K562 (cell line): ENCODE results near the gene BRICD5. TPM values are rescaled to one million over a fixed set of nuclear protein-coding genes. Genes with fewer than 3 reads are reported as not detected.

ENCODE experiments used
- ATAC-seq: fragments of 200-7000 bp; cut with Tn5 transposase; 3 replicates; pipeline ENCODE4 v1.9.1; 2020; ENCODE audit warnings: moderate library complexity
- BruUV-seq: library from RNA; stranded (reverse); fragments of 400-500 nt; replicated peaks from 2 replicates; lab custom pipeline; 2021; lab: Mats Ljungman, UMichigan
- CTCF ChIA-PET: fragments of 300-600 bp; formaldehyde crosslinking; extraction: SDS; loops from one replicate; lab custom pipeline; 2021; ENCODE audit warnings: low intra/inter-chr PET ratio; lab: Yijun Ruan, JAX
- POLR2A ChIA-PET: fragments of 300-600, 350-650 bp; sonication (Branson Sonifier 250); formaldehyde crosslinking; extraction: SDS; loops from one replicate; lab custom pipeline; 2021; ENCODE audit warnings: antibody characterized with exemption, inconsistent platforms; lab: Yijun Ruan, JAX
- DNase-seq, 4 experiments: peaks; one replicate each; pipeline versions ENCODE4 v3.0.0 to v3.0.0-alpha.2; 2011 to 2018; ENCODE audit warnings: low spot score in 3 of 4, mixed read lengths in 3 of 4; ENCODE audit errors: extremely low read depth in 1 of 4
- FAIRE-seq: peaks from 2 replicates; lab custom pipeline; 2011; peaks lifted over from hg19 to GRCh38; lab: Jason Lieb, UNC
- H2AFZ ChIP-seq: 2 replicates; pipeline ENCODE4 v1.6.0; 2011; ENCODE audit warnings: low read depth, low read length, control low read depth, inconsistent platforms
- H3K27ac ChIP-seq: fragments of 200-600 bp; 3 replicates; pipeline ENCODE4 v1.8.0; 2011; ENCODE audit warnings: low read depth, mild to moderate bottlenecking, control low read depth, inconsistent platforms, low read length, moderate library complexity, mixed read lengths; ENCODE audit errors: extremely low read depth
- H3K27me3 ChIP-seq, 2 experiments: fragments of 300-600 bp in 1 of 2; 2 replicates in 1 of 2; 3 replicates in 1 of 2; pipeline versions ENCODE4 v1.6.0 to v1.8.0; 2011; ENCODE audit warnings: inconsistent platforms in 2 of 2, low read length in 2 of 2, mild to moderate bottlenecking in 1 of 2, mixed read lengths in 1 of 2, moderate library complexity in 1 of 2; ENCODE audit not compliant: control insufficient read depth in 2 of 2, insufficient read depth in 2 of 2
- H3K36me3 ChIP-seq: fragments of 300-600 bp; 3 replicates; pipeline ENCODE4 v1.8.0; 2011; ENCODE audit warnings: mild to moderate bottlenecking, low read length, inconsistent platforms; ENCODE audit not compliant: control insufficient read depth, insufficient read depth
- H3K4me1 ChIP-seq, 2 experiments: fragments of 200-600 bp in 1 of 2; replicated peaks in 1 of 2; 2 replicates in 1 of 2; 3 replicates in 1 of 2; pipeline versions ENCODE4 v1.5.1 to v1.8.0; 2011; ENCODE audit warnings: inconsistent platforms in 2 of 2, low read length in 2 of 2, mild to moderate bottlenecking in 1 of 2, mixed read lengths in 1 of 2, moderate library complexity in 1 of 2; ENCODE audit not compliant: control insufficient read depth in 2 of 2, insufficient read depth in 2 of 2
- H3K4me2 ChIP-seq: 2 replicates; pipeline ENCODE4 v1.6.1; 2011; ENCODE audit warnings: low read length, control low read depth, inconsistent platforms, mixed read lengths; ENCODE audit not compliant: insufficient read depth
- H3K4me3 ChIP-seq: fragments of 200-600 bp; sonication (generic), shearing (Covaris generic); 2 replicates; pipeline ENCODE4 v1.5.1; 2016; ENCODE audit warnings: control low read depth, inconsistent platforms
- H3K79me2 ChIP-seq: fragments of 200-600 bp; 3 replicates; pipeline ENCODE4 v1.8.0; 2011; ENCODE audit warnings: low read length, inconsistent platforms; ENCODE audit not compliant: control insufficient read depth, insufficient read depth
- H3K9ac ChIP-seq, 2 experiments: 2 replicates each; pipeline versions ENCODE4 v1.6.0 to v1.6.1; 2011; ENCODE audit warnings: low read depth in 2 of 2, low read length in 2 of 2, control low read depth in 1 of 2, inconsistent platforms in 1 of 2, mild to moderate bottlenecking in 1 of 2, mixed read lengths in 1 of 2; ENCODE audit not compliant: insufficient read depth in 1 of 2
- H3K9me1 ChIP-seq: one replicate; pipeline ENCODE4 v1.6.0; 2011; ENCODE audit warnings: inconsistent platforms, mild to moderate bottlenecking, low read length, moderate library complexity; ENCODE audit not compliant: control insufficient read depth, insufficient read depth
- H3K9me3 ChIP-seq: replicated peaks from 2 replicates; pipeline ENCODE4 v1.5.1; 2011; ENCODE audit warnings: low read depth, low read length, inconsistent platforms; ENCODE audit not compliant: control insufficient read depth, insufficient read depth
- H4K20me1 ChIP-seq: replicated peaks from 2 replicates; pipeline ENCODE4 v1.6.1; 2011; ENCODE audit warnings: low read length, inconsistent platforms, mixed read lengths; ENCODE audit not compliant: control insufficient read depth, insufficient read depth
- HNRNPL ChIP-seq: fragments of 200-400 bp; formaldehyde crosslinking; IDR thresholded peaks from 2 replicates; pipeline ENCODE4 v1.6.1; 2017; ENCODE audit warnings: low read depth, mild to moderate bottlenecking, low read length
- KDM1A ChIP-seq, 2 experiments: fragments of 450-650 bp; IDR thresholded peaks; 2 replicates each; pipeline ENCODE4 v1.6.1; 2016; ENCODE audit warnings: mild to moderate bottlenecking in 2 of 2
- KLF6 ChIP-seq: fragments of 250-450 bp; sonication (Bioruptor Pico); IDR thresholded peaks from 2 replicates; pipeline ENCODE4 v1.4.0; 2020; ENCODE audit warnings: mild to moderate bottlenecking, moderate library complexity, borderline replicate concordance
- NFIC ChIP-seq: fragments of 450-650 bp; IDR thresholded peaks from 2 replicates; pipeline ENCODE4 v1.6.1; 2017; ENCODE audit warnings: mild to moderate bottlenecking, inconsistent platforms
- POLR2AphosphoS5 ChIP-seq: IDR thresholded peaks from 2 replicates; pipeline ENCODE4 v1.6.1; 2011; ENCODE audit warnings: mild to moderate bottlenecking, low read depth, low read length, moderate library complexity; ENCODE audit not compliant: control insufficient read depth, insufficient read depth
- RBFOX2 ChIP-seq: fragments of 200-400 bp; formaldehyde crosslinking; IDR thresholded peaks from 2 replicates; pipeline ENCODE4 v1.6.1; 2017; ENCODE audit warnings: low read depth, mild to moderate bottlenecking, low read length, moderate library complexity
- SFPQ ChIP-seq: fragments of 200-400 bp; formaldehyde crosslinking; IDR thresholded peaks from 2 replicates; pipeline ENCODE4 v1.6.1; 2017; ENCODE audit warnings: mild to moderate bottlenecking, low read depth, low read length, moderate library complexity
- STAT5A ChIP-seq: IDR thresholded peaks from 2 replicates; pipeline ENCODE4 v1.6.1; 2012; ENCODE audit warnings: low read length, inconsistent platforms, borderline replicate concordance
- TAL1 ChIP-seq: fragments of 450-650 bp; IDR thresholded peaks from 2 replicates; pipeline ENCODE4 v1.6.1; 2016; ENCODE audit warnings: mild to moderate bottlenecking
- ZFP36 ChIP-seq: fragments of 150-350 bp; IDR thresholded peaks from 2 replicates; pipeline ENCODE4 v1.6.1; 2018; ENCODE audit warnings: low read length, low read depth; ENCODE audit not compliant: partially characterized antibody
- ZNF445 ChIP-seq: fragments of 250-450 bp; sonication (Bioruptor Pico); IDR thresholded peaks from 2 replicates; pipeline ENCODE4 v1.4.0; 2020; ENCODE audit warnings: low read depth, mild to moderate bottlenecking, moderate library complexity
- ZNF778 ChIP-seq: fragments of 450-650 bp; formaldehyde crosslinking; IDR thresholded peaks from 2 replicates; pipeline ENCODE4 v1.4.0; 2020; ENCODE audit warnings: mild to moderate bottlenecking, moderate library complexity
- WGBS: fragments of 100-300 bp; shearing (Covaris generic); methylation state at CpG from one replicate; pipeline ENCODE4 v1.1.6; 2016; ENCODE audit warnings: low coverage, mixed read lengths; ENCODE audit not compliant: insufficient coverage; ENCODE audit errors: missing lambda C conversion rate; 5-methylcytosine and 5-hydroxymethylcytosine counted together
- in situ Hi-C: fragments of 300-500 bp; cut with MboI; formaldehyde crosslinking; loops from 4 replicates; pipeline ENCODE4 v1.15.0; 2018; ENCODE audit warnings: inconsistent platforms, mixed read lengths
- intact Hi-C: fragments of 100-400 bp; cut with micrococcal nuclease; formaldehyde crosslinking; loops from 2 replicates; pipeline ENCODE4 v1.14.2; 2022
- polyA plus RNA-seq, 8 experiments: library from polyadenylated mRNA; depleted of rRNA in 4 of 8; stranded (reverse) in 5 of 8; unstranded in 3 of 8; fragments of >200 nt; fragmentation: Nextera tagmentation in 2 of 8; fragmentation: Illumina TruSeq in 1 of 8; extraction: Ambion mirVana in 2 of 8; extraction: Trizol in 1 of 8; gene quantifications; 2 replicates each; pipeline versions ENCODE4 v1.2.1 to v1.2.3, GENCODE V29; 2011 to 2014; ENCODE audit warnings: inconsistent platforms in 1 of 8, missing spikeins in 1 of 8
- total RNA-seq, 7 experiments: library from RNA; depleted of rRNA in 6 of 7; stranded (reverse); fragments of >200 nt in 6 of 7; fragmentation: Illumina TruSeq in 2 of 7; extraction: Trizol in 2 of 7; gene quantifications; 2 replicates each; pipeline versions ENCODE4 v1.2.1 to v1.2.3, GENCODE V29; 2011 to 2021; ENCODE audit warnings: low replicate concordance in 1 of 7

The BRICD5 gene
- total and polyA plus RNA-seq, 9 of the 15 experiments (the other 6 are each of a cell fraction or from before 2014, with no cell fraction given): 0.24 to 15.1 (median 2.4) TPM; not detected in 1

GRCh38 chr16:2211923-2212347, 1.3 kb upstream of the BRICD5 start (continued):
- no peak for TF ChIP-seq SFPQ

GRCh38 chr16:2210009-2210332, 692 bp downstream of the BRICD5 start:
- H3K9ac ChIP-seq: peak overlapping the region in 1 of 2 experiments; percentile 83; a peak in 2 of 4 replicates
- H3K27ac ChIP-seq: no peak overlapping the region
- ATAC-seq: no peak
- in situ Hi-C loops: no loop called here
- 91% methylated on average over 13 of the region's 17 CpGs for WGBS
- no peak overlapping the region for H3K4me3 ChIP-seq
- H3K36me3 ChIP-seq: peaks cover 61% of the 10 kb centered on the region; the same call in 2 of the 3 replicates
- DNase-seq: no peak
- H3K4me1 ChIP-seq: peaks cover 31 to 91% of the 10 kb centered on the region in 2 experiments
- no peaks in the 10 kb centered on the region for H3K9me3 ChIP-seq
- H3K4me2 ChIP-seq: no peak overlapping the region
- ChIA-PET CTCF (no interaction called here), POLR2A (interaction anchor here (0.9 to 2.1 kb wide), 3 partner anchors 14 to 56 kb away, joined by 4 to 12 read pairs (median 11); partner anchors contain the start of genes E4F1 and TRAF7)
- no peak overlapping the region for H2AFZ ChIP-seq
- peaks cover 67% of the 10 kb centered on the region for H3K79me2 ChIP-seq
- intact Hi-C loops: no loop called here
- BruUV-seq: no TSS peak
- H3K27me3 ChIP-seq: no peaks in the 10 kb centered on the region
- no peak for FAIRE-seq
- H4K20me1 ChIP-seq: peaks cover 21% of the 10 kb centered on the region
- H3K9me1 ChIP-seq: no peaks in the 10 kb centered on the region
- no peak for TF ChIP-seq KDM1A (IDR thresholded peaks at IDR 0.05)
- no peak for TF ChIP-seq STAT5A
- no peak for TF ChIP-seq ZNF445 (CRISPR knock-in tag)
- TF ChIP-seq RBFOX2: peak; percentile 54
- TF ChIP-seq TAL1: no peak
- TF ChIP-seq KLF6 (CRISPR knock-in tag): no peak
- no peak for TF ChIP-seq ZFP36
- no peak for TF ChIP-seq ZNF778
- peak; percentile 32; the same call in 1 of the 2 replicates for TF ChIP-seq HNRNPL
- TF ChIP-seq NFIC: no peak
- TF ChIP-seq POLR2AphosphoS5: peak; percentile 2; the same call in 1 of the 2 replicates
